Psoas muscle (tissue), 8 donors: Measurements from ENCODE around the gene TLE1. TPM values are rescaled to one million over a fixed set of nuclear protein-coding genes. Genes with fewer than 3 reads are reported as not detected.
A peak's percentile ranks its signal among the peaks of the same experiment; 100 is the strongest.

ENCODE experiments used
- ATAC-seq, 4 donors: fragments of 200-7000 bp; cut with Tn5 transposase; one replicate each; pipeline ENCODE4 v1.9.1; 2020; ENCODE audit warnings: moderate library complexity in 3 of 4, mild to moderate bottlenecking in 2 of 4
- DNase-seq, 2 donors: peaks; one replicate each; pipeline ENCODE4 v3.0.0-alpha.2; 2020
- H3K27ac ChIP-seq: fragments of 200-600 bp; one replicate; pipeline ENCODE4 v1.8.0; 2022
- H3K27me3 ChIP-seq, 3 donors: fragments of 200-600 bp in 1 of 3; one replicate each; pipeline versions ENCODE4 v1.6.1 to v1.8.0; 2013 to 2022; ENCODE audit warnings: low read length in 2 of 3, mild to moderate bottlenecking in 2 of 3, moderate library complexity in 1 of 3; ENCODE audit not compliant: insufficient read depth in 3 of 3
- H3K36me3 ChIP-seq, 2 donors: fragments of 200-600 bp in 1 of 2; one replicate each; pipeline versions ENCODE4 v1.6.1 to v1.8.0; 2013 to 2022; ENCODE audit warnings: low read depth in 1 of 2, mild to moderate bottlenecking in 1 of 2, moderate library complexity in 1 of 2; ENCODE audit not compliant: insufficient read depth in 1 of 2
- H3K4me1 ChIP-seq: fragments of 200-600 bp; one replicate; pipeline ENCODE4 v1.8.0; 2022
- H3K4me3 ChIP-seq: fragments of 200-600 bp; one replicate; pipeline ENCODE4 v1.8.0; 2022; ENCODE audit warnings: mild to moderate bottlenecking
- H3K9me3 ChIP-seq: fragments of 200-600 bp; one replicate; pipeline ENCODE4 v1.8.0; 2022
- WGBS, 3 donors: extraction: QIAGEN DNeasy Blood & Tissue Kit; methylation state at CpG; one replicate each; pipeline versions ENCODE4 v1.1.6 to v1.1.7; 2013; 5-methylcytosine and 5-hydroxymethylcytosine counted together
- intact Hi-C, 2 donors: fragments of 100-400 bp; cut with DNase I; formaldehyde crosslinking; loops; one replicate each; pipeline versions ENCODE4 v1.11.0 to v1.14.2; 2022
- polyA plus RNA-seq, 3 donors: library from polyadenylated mRNA; stranded (reverse); fragments of 200-250 nt; gene quantifications; one replicate each; pipeline ENCODE4 v1.2.3, GENCODE V29; 2013
- total RNA-seq, 4 donors: library from RNA; stranded (reverse); fragmentation: NEBNext Ultra II Directional in 2 of 4; extraction: Animal tissue kit (Norgen Biotek cat#: 25700) in 2 of 4; gene quantifications; one replicate each; pipeline versions ENCODE4 v1.2.1 to v1.2.4, GENCODE V29; 2021 to 2023
- TF ChIP-seq, protein P1 (sequence below): fragments of 200-600 bp; IDR thresholded peaks from one replicate; pipeline ENCODE4 v1.8.0; 2022; ENCODE audit warnings: antibody characterized with exemption
- donor health status: healthy with polysubstance abuse.
- donor health status: DM: no; HTN: no; CAD: no; lungs with moderate emphysema.
- donor health status: Bipolar disorder and iron deficiency.
- donor health status: healthy.
- donor health status: DM: yes; HTN: yes; CAD: no.
- donor health status: DM: no; HTN: no; CAD: no.
- donor health status: DM: no; HTN: no; CAD: no.
- donor health status: DM: yes; HTN: yes; CAD: no.

Gene TLE1
- total and polyA plus RNA-seq, 7 donors = 14.6 to 46.7 (median 34.9) TPM

GRCh38 chr9:81633952-81634854 lies 55.1 kb downstream of the TLE1 start:
- H3K9me3 ChIP-seq = no peaks in the 10 kb centered on the region
- TF ChIP-seq, protein P1, sequence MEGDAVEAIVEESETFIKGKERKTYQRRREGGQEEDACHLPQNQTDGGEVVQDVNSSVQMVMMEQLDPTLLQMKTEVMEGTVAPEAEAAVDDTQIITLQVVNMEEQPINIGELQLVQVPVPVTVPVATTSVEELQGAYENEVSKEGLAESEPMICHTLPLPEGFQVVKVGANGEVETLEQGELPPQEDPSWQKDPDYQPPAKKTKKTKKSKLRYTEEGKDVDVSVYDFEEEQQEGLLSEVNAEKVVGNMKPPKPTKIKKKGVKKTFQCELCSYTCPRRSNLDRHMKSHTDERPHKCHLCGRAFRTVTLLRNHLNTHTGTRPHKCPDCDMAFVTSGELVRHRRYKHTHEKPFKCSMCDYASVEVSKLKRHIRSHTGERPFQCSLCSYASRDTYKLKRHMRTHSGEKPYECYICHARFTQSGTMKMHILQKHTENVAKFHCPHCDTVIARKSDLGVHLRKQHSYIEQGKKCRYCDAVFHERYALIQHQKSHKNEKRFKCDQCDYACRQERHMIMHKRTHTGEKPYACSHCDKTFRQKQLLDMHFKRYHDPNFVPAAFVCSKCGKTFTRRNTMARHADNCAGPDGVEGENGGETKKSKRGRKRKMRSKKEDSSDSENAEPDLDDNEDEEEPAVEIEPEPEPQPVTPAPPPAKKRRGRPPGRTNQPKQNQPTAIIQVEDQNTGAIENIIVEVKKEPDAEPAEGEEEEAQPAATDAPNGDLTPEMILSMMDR = no peak
- 87 to 90% (median 88%) methylated on average over 18 of the region's 18 CpGs for WGBS, 3 donors
- peak in 2 of 4 donors; percentile 11 to 20 for ATAC-seq
- H3K36me3 ChIP-seq = peaks cover 0 to 23% of the 10 kb centered on the region in 2 donors
- no peak overlapping the region for H3K27ac ChIP-seq
- H3K27me3 ChIP-seq = no peaks in the 10 kb centered on the region
- no peak for DNase-seq
- no peak overlapping the region for H3K4me3 ChIP-seq
- intact Hi-C loops = no loop called here
- H3K4me1 ChIP-seq = no peaks in the 10 kb centered on the region

DNA sequence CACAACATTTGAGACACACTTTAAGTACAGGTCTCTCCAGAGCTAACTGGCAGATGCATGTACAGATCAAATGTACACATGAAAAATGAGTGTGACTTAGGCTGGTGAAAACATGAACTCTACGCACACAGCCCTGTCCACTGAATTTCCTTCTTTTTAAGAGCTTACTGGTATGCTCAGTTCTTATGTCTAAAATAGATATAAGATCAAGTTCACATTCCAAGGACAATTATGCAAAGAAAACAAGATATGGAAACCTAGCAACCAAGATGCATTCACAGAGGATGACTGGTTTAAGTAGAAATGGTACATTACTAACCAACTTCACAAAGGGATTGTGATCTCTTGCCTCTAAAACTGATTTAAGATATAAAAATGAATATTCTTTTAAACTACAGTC lies 56.7 kb downstream of the TLE1 start:
- no peaks in the 10 kb centered on the region for H3K27me3 ChIP-seq
- intact Hi-C loops = no loop called here
- peaks cover 0 to 23% of the 10 kb centered on the region in 2 donors for H3K36me3 ChIP-seq
- no peak overlapping the region for H3K27ac ChIP-seq
- TF ChIP-seq, protein P1 = no peak
- H3K4me1 ChIP-seq = no peaks in the 10 kb centered on the region
- no peak for ATAC-seq
- WGBS, 3 donors = 91 to 95% (median 94%) methylated on average over 1 of the region's 1 CpG
- no peaks in the 10 kb centered on the region for H3K9me3 ChIP-seq
- no peak for DNase-seq
- no peak overlapping the region for H3K4me3 ChIP-seq

DNA sequence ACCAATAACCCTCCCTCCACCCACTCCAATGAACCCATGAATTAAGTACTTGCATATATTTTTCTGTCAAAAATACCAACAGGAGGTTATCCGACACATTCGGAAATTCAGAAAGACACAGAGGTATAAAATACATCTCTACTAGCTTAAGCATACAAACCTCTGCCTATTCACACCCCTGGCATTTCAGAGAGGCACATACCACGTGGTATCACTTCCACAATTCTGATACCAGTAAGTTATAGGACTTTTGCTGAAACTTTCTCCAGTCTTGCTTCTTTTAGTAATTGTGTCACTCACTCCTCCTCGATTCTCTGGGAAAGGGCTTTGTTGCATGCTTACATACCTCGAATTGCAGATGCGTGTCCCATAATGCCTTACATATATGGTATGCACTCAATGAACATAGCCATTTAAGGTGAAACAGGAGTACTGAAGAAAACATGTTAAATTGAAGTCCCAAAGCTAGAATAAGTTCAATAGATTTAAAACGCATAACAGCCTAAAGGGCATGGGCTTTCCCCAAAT lies 58.1 kb downstream of the TLE1 start:
- Histone ChIP-seq H3K27me3 (no peaks in the 10 kb centered on the region), H3K9me3 (no peaks in the 10 kb centered on the region), H3K4me3 (no peak overlapping the region), H3K27ac (no peak overlapping the region), H3K4me1 (no peaks in the 10 kb centered on the region), H3K36me3 (peaks cover 0 to 23% of the 10 kb centered on the region in 2 donors)
- ATAC-seq (no peak), DNase-seq (no peak)
- 88 to 94% (median 93%) methylated on average over 7 of the region's 7 CpGs for WGBS, 3 donors
- TF ChIP-seq, protein P1 = no peak
- intact Hi-C loops = no loop called here

DNA sequence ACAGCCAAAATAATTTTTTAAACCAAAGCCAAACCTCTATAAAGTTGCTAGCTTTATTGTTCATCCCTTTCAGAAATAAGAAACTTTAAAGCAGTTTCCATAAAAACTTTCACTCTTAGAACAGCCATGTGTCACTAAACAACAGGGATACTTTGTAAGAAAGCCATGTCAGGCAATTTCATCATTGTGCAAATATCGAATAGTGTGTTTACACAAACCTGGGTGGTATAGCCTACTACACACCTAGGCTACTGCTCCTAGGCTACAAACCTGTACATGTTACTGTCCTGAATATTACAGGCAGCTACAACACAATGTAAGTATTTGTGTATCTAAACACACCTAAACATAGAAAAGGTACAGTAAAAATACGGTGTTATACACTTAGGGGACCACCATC lies 59.9 kb downstream of the TLE1 start:
- Histone ChIP-seq H3K9me3 (no peaks in the 10 kb centered on the region), H3K27me3 (no peaks in the 10 kb centered on the region), H3K4me1 (no peaks in the 10 kb centered on the region), H3K27ac (no peak overlapping the region), H3K4me3 (no peak overlapping the region), H3K36me3 (peaks cover 0 to 23% of the 10 kb centered on the region in 2 donors)
- 95 to 98% (median 97%) methylated on average over 2 of the region's 2 CpGs for WGBS, 3 donors
- intact Hi-C loops = no loop called here
- DNase-seq = no peak
- TF ChIP-seq, protein P1 = no peak
- no peak for ATAC-seq
